ENCODE data around the gene DOK1. TPM values are rescaled to one million over a fixed set of nuclear protein-coding genes. Genes with fewer than 3 reads are reported as not detected.

DOK1 gene
- total and polyA plus RNA-seq, 2 donors from 2014 or later = 11.3 to 16.7 TPM

DNA sequence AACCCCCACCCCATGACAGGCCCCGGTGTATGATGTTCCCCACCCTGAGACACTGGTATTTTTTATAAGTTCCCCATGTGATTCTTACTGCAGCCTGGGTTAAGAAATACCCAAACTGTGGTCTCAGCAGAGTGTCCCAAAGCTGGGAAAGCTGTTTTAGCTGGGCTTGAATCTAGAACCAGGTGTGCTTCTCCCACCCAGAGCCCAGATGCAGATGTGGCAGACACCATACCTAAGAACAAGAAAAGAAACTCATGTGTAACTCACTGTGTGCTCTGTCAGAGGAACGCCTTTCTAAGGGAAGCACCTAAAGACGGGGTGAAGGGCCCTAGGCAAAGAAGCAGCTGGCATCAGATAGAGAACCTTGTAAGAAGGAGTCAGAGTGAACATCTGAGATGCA is 23.9 kb downstream of the DOK1 start:
- Histone ChIP-seq H3K4me1 (ENCODE audit: control insufficient read depth in 2 of 3, insufficient read depth in 2 of 3, low read depth in 1 of 3, low read length in 3 of 3) (no peaks in the 10 kb centered on the region), H3K9me3 (ENCODE audit: control insufficient read depth in 2 of 3, insufficient read depth in 1 of 3, low read length in 3 of 3) (no peaks in the 10 kb centered on the region), H3K36me3 (ENCODE audit: control insufficient read depth in 2 of 3, insufficient read depth in 3 of 3, low read length in 3 of 3) (no peaks in the 10 kb centered on the region), H3K4me3 (ENCODE audit: low read length in 3 of 3) (no peak overlapping the region), H3K27me3 (ENCODE audit: control insufficient read depth, insufficient read depth, low read length) (no peaks in the 10 kb centered on the region), H3K9ac (ENCODE audit: low read length in 3 of 3) (no peak overlapping the region), H3K27ac (ENCODE audit: low read depth in 2 of 2, low read length in 2 of 2) (no peak overlapping the region)
- TF ChIP-seq, protein P1, sequence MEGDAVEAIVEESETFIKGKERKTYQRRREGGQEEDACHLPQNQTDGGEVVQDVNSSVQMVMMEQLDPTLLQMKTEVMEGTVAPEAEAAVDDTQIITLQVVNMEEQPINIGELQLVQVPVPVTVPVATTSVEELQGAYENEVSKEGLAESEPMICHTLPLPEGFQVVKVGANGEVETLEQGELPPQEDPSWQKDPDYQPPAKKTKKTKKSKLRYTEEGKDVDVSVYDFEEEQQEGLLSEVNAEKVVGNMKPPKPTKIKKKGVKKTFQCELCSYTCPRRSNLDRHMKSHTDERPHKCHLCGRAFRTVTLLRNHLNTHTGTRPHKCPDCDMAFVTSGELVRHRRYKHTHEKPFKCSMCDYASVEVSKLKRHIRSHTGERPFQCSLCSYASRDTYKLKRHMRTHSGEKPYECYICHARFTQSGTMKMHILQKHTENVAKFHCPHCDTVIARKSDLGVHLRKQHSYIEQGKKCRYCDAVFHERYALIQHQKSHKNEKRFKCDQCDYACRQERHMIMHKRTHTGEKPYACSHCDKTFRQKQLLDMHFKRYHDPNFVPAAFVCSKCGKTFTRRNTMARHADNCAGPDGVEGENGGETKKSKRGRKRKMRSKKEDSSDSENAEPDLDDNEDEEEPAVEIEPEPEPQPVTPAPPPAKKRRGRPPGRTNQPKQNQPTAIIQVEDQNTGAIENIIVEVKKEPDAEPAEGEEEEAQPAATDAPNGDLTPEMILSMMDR (IDR thresholded peaks at IDR 0.05; ENCODE audit: borderline replicate concordance, extremely low read depth, insufficient read depth) = no peak
- FAIRE-seq (no peak), DNase-seq (no peak)
- intact Hi-C loops (cut with DNase I) = no loop called here

DNA sequence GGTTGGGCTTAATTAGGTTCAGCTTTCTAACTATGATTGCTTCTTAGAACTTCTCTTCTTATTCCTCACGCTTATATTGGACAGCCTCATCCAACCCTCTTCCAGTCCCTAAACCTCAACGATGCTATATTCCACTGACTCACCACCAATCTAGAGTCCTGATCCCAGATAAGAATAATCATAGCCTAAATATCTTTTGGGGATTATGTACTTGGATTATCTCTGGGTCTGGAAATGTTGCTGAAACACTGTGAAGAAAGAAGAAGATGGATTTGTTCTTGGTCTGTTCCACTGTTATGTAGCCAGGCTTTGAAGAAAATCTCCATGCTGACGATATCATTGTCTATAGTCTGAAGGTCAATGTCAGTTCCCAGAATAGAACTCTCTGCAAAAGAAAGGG is 26.9 kb downstream of the DOK1 start:
- TF ChIP-seq, protein P1 (IDR thresholded peaks at IDR 0.05; ENCODE audit: borderline replicate concordance, extremely low read depth, insufficient read depth) = no peak
- FAIRE-seq = no peak
- Histone ChIP-seq H3K9ac (ENCODE audit: low read length in 3 of 3) (no peak overlapping the region), H3K27ac (ENCODE audit: low read depth in 2 of 2, low read length in 2 of 2) (no peak overlapping the region), H3K9me3 (ENCODE audit: control insufficient read depth in 2 of 3, insufficient read depth in 1 of 3, low read length in 3 of 3) (no peaks in the 10 kb centered on the region), H3K27me3 (ENCODE audit: control insufficient read depth, insufficient read depth, low read length) (no peaks in the 10 kb centered on the region), H3K4me3 (ENCODE audit: low read length in 3 of 3) (no peak overlapping the region), H3K4me1 (ENCODE audit: control insufficient read depth in 2 of 3, insufficient read depth in 2 of 3, low read depth in 1 of 3, low read length in 3 of 3) (no peaks in the 10 kb centered on the region), H3K36me3 (ENCODE audit: control insufficient read depth in 2 of 3, insufficient read depth in 3 of 3, low read length in 3 of 3) (no peaks in the 10 kb centered on the region)
- intact Hi-C loops (cut with DNase I) = no loop called here
- no peak for DNase-seq

DNA sequence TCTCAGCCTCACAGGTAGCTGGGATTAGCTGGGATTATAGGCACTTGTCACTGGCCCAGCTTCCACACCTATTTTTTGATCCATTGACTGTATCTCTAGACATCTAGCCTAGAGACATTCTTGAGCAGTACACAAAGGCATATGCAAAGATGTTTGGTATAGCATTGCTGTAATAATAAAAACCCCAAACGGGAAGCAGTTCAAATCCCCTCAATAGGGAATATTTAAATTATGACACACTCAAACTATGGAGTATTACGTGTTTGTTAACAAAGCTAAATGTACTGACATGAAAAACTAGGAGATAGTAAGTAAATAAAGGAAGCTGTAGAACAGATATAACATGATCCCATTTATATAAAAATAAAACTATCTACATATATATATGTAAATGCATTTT is 27.7 kb downstream of the DOK1 start:
- no peak for DNase-seq
- TF ChIP-seq, protein P1 (IDR thresholded peaks at IDR 0.05; ENCODE audit: borderline replicate concordance, extremely low read depth, insufficient read depth) = no peak
- no peaks in the 10 kb centered on the region for H3K4me1 ChIP-seq (ENCODE audit: control insufficient read depth in 2 of 3, insufficient read depth in 2 of 3, low read depth in 1 of 3, low read length in 3 of 3)
- no peak overlapping the region for H3K4me3 ChIP-seq (ENCODE audit: low read length in 3 of 3)
- no peak for FAIRE-seq
- intact Hi-C loops (cut with DNase I) = no loop called here
- H3K9ac ChIP-seq (ENCODE audit: low read length in 3 of 3) = no peak overlapping the region
- H3K27ac ChIP-seq (ENCODE audit: low read depth in 2 of 2, low read length in 2 of 2) = no peak overlapping the region
- H3K9me3 ChIP-seq (ENCODE audit: control insufficient read depth in 2 of 3, insufficient read depth in 1 of 3, low read length in 3 of 3) = no peaks in the 10 kb centered on the region
- no peaks in the 10 kb centered on the region for H3K36me3 ChIP-seq (ENCODE audit: control insufficient read depth in 2 of 3, insufficient read depth in 3 of 3, low read length in 3 of 3)
- H3K27me3 ChIP-seq (ENCODE audit: control insufficient read depth, insufficient read depth, low read length) = no peaks in the 10 kb centered on the region

DNA sequence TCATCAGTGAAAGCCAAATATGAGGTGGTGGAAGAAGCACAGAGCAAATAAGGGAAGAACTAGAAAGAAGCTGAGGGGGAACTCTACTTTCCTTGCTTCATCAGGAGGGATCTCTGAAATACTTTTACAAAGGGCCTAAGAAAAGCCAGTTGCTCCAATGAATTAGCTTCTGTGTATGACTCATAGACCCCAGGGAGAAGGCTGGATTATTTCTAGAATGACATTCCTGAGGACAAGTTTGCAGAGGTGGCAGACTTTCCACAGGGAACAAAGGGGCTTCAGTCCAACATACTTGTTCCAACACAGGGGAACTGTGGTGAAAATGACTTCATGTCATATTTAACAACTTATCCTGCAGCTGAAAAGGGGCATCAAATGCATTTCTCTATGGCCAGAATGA is 29.0 kb downstream of the DOK1 start:
- H3K4me1 ChIP-seq (ENCODE audit: control insufficient read depth in 2 of 3, insufficient read depth in 2 of 3, low read depth in 1 of 3, low read length in 3 of 3) = peaks cover 0 to 2% (median 0%) of the 10 kb centered on the region in 3 donors
- FAIRE-seq = no peak
- H3K27me3 ChIP-seq (ENCODE audit: control insufficient read depth, insufficient read depth, low read length) = no peaks in the 10 kb centered on the region
- no peak overlapping the region for H3K9ac ChIP-seq (ENCODE audit: low read length in 3 of 3)
- H3K9me3 ChIP-seq (ENCODE audit: control insufficient read depth in 2 of 3, insufficient read depth in 1 of 3, low read length in 3 of 3) = no peaks in the 10 kb centered on the region
- no peak for DNase-seq
- intact Hi-C loops (cut with DNase I) = no loop called here
- TF ChIP-seq, protein P1 (IDR thresholded peaks at IDR 0.05; ENCODE audit: borderline replicate concordance, extremely low read depth, insufficient read depth) = no peak
- no peaks in the 10 kb centered on the region for H3K36me3 ChIP-seq (ENCODE audit: control insufficient read depth in 2 of 3, insufficient read depth in 3 of 3, low read length in 3 of 3)
- H3K4me3 ChIP-seq (ENCODE audit: low read length in 3 of 3) = no peak overlapping the region
- H3K27ac ChIP-seq (ENCODE audit: low read depth in 2 of 2, low read length in 2 of 2) = no peak overlapping the region

Measured in kidney (tissue), 14 donors.